ENCODE data around the gene CTBP1. TPM values are rescaled to one million over a fixed set of nuclear protein-coding genes. Genes with fewer than 3 reads are reported as not detected.

CTBP1 gene
- total RNA-seq, 1 experiment from 2014 or later = 187 TPM

DNA sequence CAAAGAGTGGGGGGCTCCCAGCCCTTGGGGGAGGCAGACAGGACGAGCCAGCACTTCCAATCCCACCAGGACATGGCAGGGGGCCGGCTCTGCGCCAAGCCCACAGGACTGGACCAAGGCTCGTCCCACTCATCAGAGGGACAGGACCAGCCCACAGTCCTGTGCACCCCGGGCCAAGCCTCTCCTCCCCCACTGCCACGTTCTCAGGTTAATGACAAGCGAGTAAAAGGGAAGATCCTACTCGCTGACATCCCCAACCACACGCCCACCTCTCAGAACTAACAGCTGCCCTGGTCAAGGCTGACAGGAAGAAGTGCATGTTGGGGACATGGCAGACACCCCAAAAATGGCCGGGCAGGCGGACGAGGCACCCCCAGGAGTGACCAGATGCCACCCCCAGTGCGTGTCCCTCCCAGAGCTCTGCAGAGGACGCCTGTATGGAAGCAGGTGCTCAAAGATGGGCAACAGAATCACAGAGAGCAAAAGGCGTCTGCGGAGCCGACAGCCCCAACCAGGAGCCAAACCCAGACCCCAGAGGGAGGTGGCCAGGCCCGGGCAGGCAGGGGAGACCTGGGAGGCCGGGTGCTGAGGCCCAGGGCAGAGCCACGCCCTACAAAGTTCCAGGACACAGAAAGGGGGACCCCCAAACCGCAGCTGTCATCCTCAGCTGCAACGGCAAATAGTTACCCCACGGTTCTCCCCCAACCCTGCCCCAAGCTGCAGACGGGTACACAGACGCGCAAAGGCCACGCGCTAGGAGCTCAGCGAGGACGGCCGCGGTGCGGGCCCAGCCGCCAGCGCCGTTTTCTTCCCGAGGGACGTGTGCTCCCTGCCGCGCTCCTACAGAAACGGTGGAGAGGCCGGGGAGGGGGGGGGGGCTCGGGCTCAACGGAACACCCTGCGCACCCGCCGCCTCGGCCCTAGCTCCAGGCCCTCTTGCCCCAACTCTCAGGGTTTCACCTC, 1.7 kb downstream of the CTBP1 start:
- TSS peak; percentile 58 for BruUV-seq (replicated peaks)
- Histone ChIP-seq H3K27ac (ENCODE audit: low read depth, low read length, poor library complexity, severe bottlenecking) (peak overlapping the region; percentile 97), H3K9me3 (ENCODE audit: low read depth, low read length, poor library complexity, severe bottlenecking) (peaks cover 23% of the 10 kb centered on the region), H3K4me1 (ENCODE audit: insufficient read depth, low read length, poor library complexity, severe bottlenecking) (peaks cover 8% of the 10 kb centered on the region), H3K4me3 (ENCODE audit: low read depth, low read length, poor library complexity, severe bottlenecking) (peak overlapping the region; percentile 97), H3K27me3 (replicated peaks; ENCODE audit: insufficient read depth, low read depth, low read length, poor library complexity) (no peaks in the 10 kb centered on the region), H3K36me3 (ENCODE audit: insufficient read depth, low read length, poor library complexity, severe bottlenecking) (peaks cover 16% of the 10 kb centered on the region)
- intact Hi-C loops (cut with micrococcal nuclease; ENCODE audit: unreplicated experiment) = no loop called here
- ChIA-PET POLR2A (ENCODE audit: low non-redundant PET) (no interaction called here), CTCF (no interaction called here)
- TF ChIP-seq, protein P1, sequence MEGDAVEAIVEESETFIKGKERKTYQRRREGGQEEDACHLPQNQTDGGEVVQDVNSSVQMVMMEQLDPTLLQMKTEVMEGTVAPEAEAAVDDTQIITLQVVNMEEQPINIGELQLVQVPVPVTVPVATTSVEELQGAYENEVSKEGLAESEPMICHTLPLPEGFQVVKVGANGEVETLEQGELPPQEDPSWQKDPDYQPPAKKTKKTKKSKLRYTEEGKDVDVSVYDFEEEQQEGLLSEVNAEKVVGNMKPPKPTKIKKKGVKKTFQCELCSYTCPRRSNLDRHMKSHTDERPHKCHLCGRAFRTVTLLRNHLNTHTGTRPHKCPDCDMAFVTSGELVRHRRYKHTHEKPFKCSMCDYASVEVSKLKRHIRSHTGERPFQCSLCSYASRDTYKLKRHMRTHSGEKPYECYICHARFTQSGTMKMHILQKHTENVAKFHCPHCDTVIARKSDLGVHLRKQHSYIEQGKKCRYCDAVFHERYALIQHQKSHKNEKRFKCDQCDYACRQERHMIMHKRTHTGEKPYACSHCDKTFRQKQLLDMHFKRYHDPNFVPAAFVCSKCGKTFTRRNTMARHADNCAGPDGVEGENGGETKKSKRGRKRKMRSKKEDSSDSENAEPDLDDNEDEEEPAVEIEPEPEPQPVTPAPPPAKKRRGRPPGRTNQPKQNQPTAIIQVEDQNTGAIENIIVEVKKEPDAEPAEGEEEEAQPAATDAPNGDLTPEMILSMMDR (conservative IDR thresholded peaks at IDR 0.05; ENCODE audit: low read depth, low read length) = no peak
- TF ChIP-seq EZH2 (IDR thresholded peaks at IDR 0.05; ENCODE audit: borderline replicate concordance, low read depth, low read length, poor library complexity, severe bottlenecking) = no peak
- peak; percentile 37 for DNase-seq (ENCODE audit: low spot score)

GRCh38 chr4:1246111-1246881, 2.6 kb downstream of the CTBP1 start:
- no peak for DNase-seq (ENCODE audit: low spot score)
- peak overlapping the region; percentile 97 for H3K4me3 ChIP-seq (ENCODE audit: low read depth, low read length, poor library complexity, severe bottlenecking)
- H3K27me3 ChIP-seq (replicated peaks; ENCODE audit: insufficient read depth, low read depth, low read length, poor library complexity) = no peaks in the 10 kb centered on the region
- BruUV-seq (replicated peaks) = no TSS peak
- H3K4me1 ChIP-seq (ENCODE audit: insufficient read depth, low read length, poor library complexity, severe bottlenecking) = peaks cover 8% of the 10 kb centered on the region
- peaks cover 11% of the 10 kb centered on the region for H3K36me3 ChIP-seq (ENCODE audit: insufficient read depth, low read length, poor library complexity, severe bottlenecking)
- peak overlapping the region; percentile 30 for H3K27ac ChIP-seq (ENCODE audit: low read depth, low read length, poor library complexity, severe bottlenecking)
- peaks cover 14% of the 10 kb centered on the region for H3K9me3 ChIP-seq (ENCODE audit: low read depth, low read length, poor library complexity, severe bottlenecking)
- CTCF ChIA-PET = no interaction called here
- POLR2A ChIA-PET (ENCODE audit: low non-redundant PET) = no interaction called here
- TF ChIP-seq, protein P1 (conservative IDR thresholded peaks at IDR 0.05; ENCODE audit: low read depth, low read length) = no peak
- no peak for TF ChIP-seq EZH2 (IDR thresholded peaks at IDR 0.05; ENCODE audit: borderline replicate concordance, low read depth, low read length, poor library complexity, severe bottlenecking)
- intact Hi-C loops (cut with micrococcal nuclease; ENCODE audit: unreplicated experiment) = no loop called here

GRCh38 chr4:1245481-1246051, 3.4 kb downstream of the CTBP1 start:
- POLR2A ChIA-PET (ENCODE audit: low non-redundant PET) = no interaction called here
- no TSS peak for BruUV-seq (replicated peaks)
- TF ChIP-seq EZH2 (IDR thresholded peaks at IDR 0.05; ENCODE audit: borderline replicate concordance, low read depth, low read length, poor library complexity, severe bottlenecking) = no peak
- TF ChIP-seq, protein P1 (conservative IDR thresholded peaks at IDR 0.05; ENCODE audit: low read depth, low read length) = no peak
- peaks cover 8% of the 10 kb centered on the region for H3K4me1 ChIP-seq (ENCODE audit: insufficient read depth, low read length, poor library complexity, severe bottlenecking)
- CTCF ChIA-PET = no interaction called here
- H3K36me3 ChIP-seq (ENCODE audit: insufficient read depth, low read length, poor library complexity, severe bottlenecking) = peaks cover 11% of the 10 kb centered on the region
- peak overlapping the region; percentile 37 for H3K27ac ChIP-seq (ENCODE audit: low read depth, low read length, poor library complexity, severe bottlenecking)
- peaks cover 6% of the 10 kb centered on the region for H3K9me3 ChIP-seq (ENCODE audit: low read depth, low read length, poor library complexity, severe bottlenecking)
- no peak overlapping the region for H3K4me3 ChIP-seq (ENCODE audit: low read depth, low read length, poor library complexity, severe bottlenecking)
- intact Hi-C loops (cut with micrococcal nuclease; ENCODE audit: unreplicated experiment) = no loop called here
- no peak for DNase-seq (ENCODE audit: low spot score)
- H3K27me3 ChIP-seq (replicated peaks; ENCODE audit: insufficient read depth, low read depth, low read length, poor library complexity) = no peaks in the 10 kb centered on the region

Data from A673 (cell line).